BJ (cell line): ENCODE results near the gene NPIPB8. TPM values are rescaled to one million over a fixed set of nuclear protein-coding genes. Genes with fewer than 3 reads are reported as not detected.
"Not testable (repeated sequence)": the region's sequence is repeated elsewhere in the genome, so short reads cannot be mapped to it uniquely, and the experiment has no call there.

Experiments
- CTCF ChIA-PET: fragments of 350-600 bp; formaldehyde crosslinking; extraction: SDS; loops from one replicate; lab custom pipeline; 2021; ENCODE audit warnings: antibody characterized with exemption, inconsistent platforms; lab: Yijun Ruan, JAX
- POLR2A ChIA-PET: fragments of 300-600 bp; sonication (Branson Sonifier 250); formaldehyde crosslinking; extraction: SDS; loops from one replicate; lab custom pipeline; 2021; ENCODE audit warnings: antibody characterized with exemption; lab: Charles Lee
- DNase-seq: peaks from one replicate; pipeline ENCODE4 v3.0.0-alpha.2; 2011; ENCODE audit warnings: low read depth
- H3K27me3 ChIP-seq: 2 replicates; pipeline ENCODE4 v1.6.0; 2011; ENCODE audit warnings: low read length; ENCODE audit not compliant: control insufficient read depth, insufficient read depth
- H3K36me3 ChIP-seq: 2 replicates; pipeline ENCODE4 v1.5.1; 2011; ENCODE audit warnings: low read length; ENCODE audit not compliant: control insufficient read depth, insufficient read depth
- H3K4me3 ChIP-seq: 2 replicates; pipeline ENCODE4 v1.5.1; 2011; ENCODE audit warnings: low read depth, mild to moderate bottlenecking, control low read depth, low read length
- polyA plus RNA-seq: library from polyadenylated mRNA; depleted of rRNA; stranded (reverse); fragments of >200 nt; gene quantifications from 2 replicates; pipeline ENCODE4 v1.2.3, GENCODE V29; 2011
- TF ChIP-seq, protein P1 (sequence below): IDR thresholded peaks from 2 replicates; pipeline ENCODE4 v1.5.1; 2011; ENCODE audit warnings: low read depth, mild to moderate bottlenecking, control low read depth, inconsistent platforms, low read length, moderate library complexity; ENCODE audit not compliant: insufficient read depth

NPIPB8 gene
- polyA plus RNA-seq, 1 experiment: not detected

DNA sequence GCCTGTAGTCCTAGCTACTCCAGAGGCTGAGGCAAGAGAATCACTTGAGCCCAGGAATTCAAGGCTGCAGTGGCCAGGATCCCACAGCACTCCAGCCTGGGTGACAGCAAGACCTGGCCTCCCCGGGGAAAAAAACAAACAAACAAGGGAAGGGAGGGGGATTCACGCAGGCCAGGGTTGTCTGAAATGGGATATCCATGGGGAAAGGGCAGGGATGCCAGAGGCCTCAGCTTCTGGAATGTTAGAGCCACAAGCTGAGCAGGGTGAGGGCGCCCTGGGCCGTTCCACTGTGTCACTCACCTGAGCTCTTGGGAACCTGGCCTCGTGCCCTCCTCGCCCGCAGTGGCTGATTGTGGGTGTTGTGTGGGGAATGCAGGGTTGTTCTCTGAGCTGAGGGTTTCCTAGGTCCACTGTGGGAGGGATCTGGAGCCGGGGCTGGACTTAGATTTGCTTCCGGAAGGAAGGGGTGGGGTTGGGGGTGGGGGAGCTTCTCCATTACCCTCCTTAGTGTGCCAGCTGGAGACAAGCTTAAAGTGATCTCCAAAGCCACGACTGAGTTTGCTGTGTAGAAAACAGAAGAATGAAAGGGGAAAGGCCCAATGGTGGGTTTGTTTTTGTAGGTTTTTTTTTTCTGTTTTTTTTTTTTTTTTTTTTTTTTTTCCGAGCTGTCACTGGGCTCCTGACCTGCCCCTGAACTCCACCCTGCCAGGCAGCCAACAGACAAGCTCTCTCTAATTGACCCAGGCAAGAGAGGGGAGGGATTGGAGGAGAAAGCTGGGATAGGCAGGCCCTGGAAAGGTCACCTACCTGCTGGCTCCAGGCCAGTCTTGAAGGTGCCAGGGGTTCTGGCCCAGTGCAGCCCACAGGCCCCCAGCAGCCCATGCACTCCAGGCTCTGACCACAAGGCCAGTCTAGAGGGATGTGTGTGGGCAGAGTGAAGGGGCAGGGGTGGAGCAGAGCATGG is 28.0 kb upstream of the NPIPB8 start, which contains the start of gene SULT1A1:
Gene SULT1A1, minus strand, starts transcription at position 414 of the 964 bp plus-strand sequence. CDS start 1,189 bp downstream, outside the sequence.
- H3K27me3 ChIP-seq: no peaks in the 10 kb centered on the region
- POLR2A ChIA-PET: no interaction called here
- no peak within 1 kb of the TSS for H3K4me3 ChIP-seq
- H3K36me3 ChIP-seq: no peaks in the 10 kb centered on the region
- CTCF ChIA-PET: interaction anchor here (0.6 to 1.2 kb wide), 2 partner anchors 288 to 1753 kb away, joined by 3 read pairs; no protein-coding TSS in a partner anchor
- no peak for DNase-seq
- TF ChIP-seq, protein P1, sequence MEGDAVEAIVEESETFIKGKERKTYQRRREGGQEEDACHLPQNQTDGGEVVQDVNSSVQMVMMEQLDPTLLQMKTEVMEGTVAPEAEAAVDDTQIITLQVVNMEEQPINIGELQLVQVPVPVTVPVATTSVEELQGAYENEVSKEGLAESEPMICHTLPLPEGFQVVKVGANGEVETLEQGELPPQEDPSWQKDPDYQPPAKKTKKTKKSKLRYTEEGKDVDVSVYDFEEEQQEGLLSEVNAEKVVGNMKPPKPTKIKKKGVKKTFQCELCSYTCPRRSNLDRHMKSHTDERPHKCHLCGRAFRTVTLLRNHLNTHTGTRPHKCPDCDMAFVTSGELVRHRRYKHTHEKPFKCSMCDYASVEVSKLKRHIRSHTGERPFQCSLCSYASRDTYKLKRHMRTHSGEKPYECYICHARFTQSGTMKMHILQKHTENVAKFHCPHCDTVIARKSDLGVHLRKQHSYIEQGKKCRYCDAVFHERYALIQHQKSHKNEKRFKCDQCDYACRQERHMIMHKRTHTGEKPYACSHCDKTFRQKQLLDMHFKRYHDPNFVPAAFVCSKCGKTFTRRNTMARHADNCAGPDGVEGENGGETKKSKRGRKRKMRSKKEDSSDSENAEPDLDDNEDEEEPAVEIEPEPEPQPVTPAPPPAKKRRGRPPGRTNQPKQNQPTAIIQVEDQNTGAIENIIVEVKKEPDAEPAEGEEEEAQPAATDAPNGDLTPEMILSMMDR: no peak

DNA sequence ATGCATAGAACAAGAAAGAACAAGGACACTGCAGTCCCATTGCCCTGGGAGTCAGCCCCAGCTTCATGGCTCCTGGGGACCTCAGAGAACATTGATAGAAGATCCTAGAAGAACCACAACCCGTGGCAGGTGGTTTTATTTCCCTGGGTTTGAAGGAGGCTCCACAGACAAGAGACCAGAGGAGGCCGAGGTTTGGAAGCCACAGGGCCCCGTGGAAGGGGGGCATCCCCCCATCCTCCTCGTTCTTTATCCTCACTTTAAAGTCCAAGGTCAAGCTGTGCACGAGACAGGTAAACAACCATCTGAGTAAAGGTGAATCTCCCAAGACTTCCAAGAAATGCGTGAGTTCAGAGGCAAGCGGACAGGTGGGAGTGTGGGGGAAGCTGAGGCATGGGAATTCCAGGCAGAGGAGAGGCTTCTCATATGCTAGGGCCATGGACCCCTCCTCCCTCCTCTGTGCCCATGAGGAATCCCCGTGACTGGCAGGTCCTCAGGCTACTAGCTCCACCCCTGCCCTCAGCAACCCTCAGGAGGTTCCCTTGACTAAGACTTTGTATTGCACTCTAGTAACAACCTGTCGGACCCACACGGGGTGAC is 27.2 kb upstream of the NPIPB8 start:
- Histone ChIP-seq H3K4me3 (no peak overlapping the region), H3K36me3 (no peaks in the 10 kb centered on the region), H3K27me3 (no peaks in the 10 kb centered on the region)
- CTCF ChIA-PET: interaction anchor here (0.6 kb wide), 1 partner anchor 1752 kb away, joined by 3 read pairs; no protein-coding TSS in a partner anchor
- no peak for DNase-seq
- TF ChIP-seq, protein P1: no peak
- POLR2A ChIA-PET: no interaction called here

DNA sequence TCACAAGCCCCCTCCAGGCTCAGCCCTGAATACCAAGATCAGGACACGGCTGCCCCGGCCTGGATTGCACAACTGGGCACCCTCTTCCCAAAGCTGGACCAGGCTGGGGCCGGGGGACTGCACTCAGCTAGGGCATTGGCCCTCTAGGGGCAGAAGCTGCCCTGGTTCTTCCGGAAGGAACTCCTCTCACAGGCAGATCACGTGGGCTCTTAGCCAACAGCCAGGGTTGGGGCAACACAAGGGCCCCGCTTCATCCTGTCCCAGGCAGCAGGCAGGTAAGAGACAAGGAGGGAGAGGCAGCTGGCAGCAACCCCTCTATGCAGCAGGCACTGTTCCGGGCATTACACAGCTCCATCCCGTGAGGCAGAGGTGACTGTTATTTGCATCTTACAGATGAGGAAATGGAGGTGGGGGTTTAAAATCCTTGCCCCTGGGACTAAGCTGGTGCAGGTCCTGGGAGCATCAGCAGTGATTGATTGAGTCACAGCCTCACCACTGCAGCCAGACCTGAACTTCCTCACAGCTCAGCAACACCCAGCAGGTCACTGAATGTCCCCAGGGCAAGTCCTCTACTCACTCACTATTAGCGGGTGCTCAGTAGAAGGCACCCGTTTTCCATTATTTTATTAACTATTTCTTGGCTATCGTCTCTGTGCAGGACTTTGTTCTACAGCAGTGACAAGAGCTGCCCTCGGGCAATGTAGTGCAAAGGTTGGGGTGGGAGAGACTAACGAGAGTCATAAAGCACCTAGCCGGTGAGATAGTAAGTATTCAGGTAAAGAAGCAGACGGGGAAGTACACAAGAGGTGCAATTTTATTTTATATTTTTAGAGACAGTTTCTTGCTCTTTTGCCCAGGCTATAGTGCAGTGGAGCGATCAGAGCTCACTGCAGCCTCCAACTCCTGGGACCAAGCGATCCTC is 25.2 kb upstream of the NPIPB8 start:
- H3K27me3 ChIP-seq, POLR2A ChIA-PET, H3K36me3 ChIP-seq, CTCF ChIA-PET, H3K4me3 ChIP-seq, DNase-seq: not testable (repeated sequence)

DNA sequence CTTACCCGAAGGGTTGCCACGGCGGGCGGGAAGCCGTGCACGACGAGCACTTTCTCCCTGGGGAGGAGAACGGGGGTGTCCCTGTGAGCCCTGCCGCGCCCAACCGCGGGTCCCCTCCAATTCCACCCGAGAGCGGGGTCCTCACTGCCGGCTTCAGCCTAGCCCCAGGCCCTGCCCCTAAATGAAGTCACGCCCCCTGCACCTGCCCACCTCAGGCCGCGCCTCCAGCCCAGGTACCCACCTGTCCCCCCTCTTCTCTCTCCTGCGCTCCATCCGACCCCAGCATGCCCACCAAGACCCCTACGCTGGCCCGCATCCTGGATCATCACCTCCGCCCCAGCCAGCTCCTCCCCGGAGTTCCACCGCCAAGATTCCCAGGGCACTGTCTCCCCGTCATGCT is 24.0 kb upstream of the NPIPB8 start:
- POLR2A ChIA-PET, CTCF ChIA-PET, DNase-seq: not testable (repeated sequence)

DNA sequence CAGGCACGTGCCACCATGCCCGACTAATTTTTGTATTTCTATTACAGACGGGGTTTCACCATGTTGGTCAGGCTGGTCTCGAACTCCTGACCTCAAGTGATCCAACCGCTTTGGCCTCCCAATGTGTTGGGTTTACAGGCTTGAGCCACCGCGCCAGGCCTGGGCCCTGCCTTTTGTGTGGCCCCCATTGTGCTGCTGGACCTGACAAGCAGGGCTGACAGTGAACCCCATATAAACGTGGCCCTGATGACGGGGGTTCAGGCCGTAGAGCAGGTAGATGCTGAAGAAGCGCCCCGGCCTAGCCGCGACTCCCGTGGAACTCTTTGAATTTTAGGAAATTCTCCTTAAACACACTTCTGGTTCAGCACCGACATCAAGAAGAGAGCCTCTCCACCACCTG is 23.3 kb upstream of the NPIPB8 start:
- DNase-seq, H3K4me3 ChIP-seq, H3K27me3 ChIP-seq, POLR2A ChIA-PET, H3K36me3 ChIP-seq, CTCF ChIA-PET: not testable (repeated sequence)

More for the DNA sequence above, 24.0 kb upstream of the NPIPB8 start:
- H3K36me3 ChIP-seq, H3K4me3 ChIP-seq, H3K27me3 ChIP-seq: not testable (repeated sequence)

DNA sequence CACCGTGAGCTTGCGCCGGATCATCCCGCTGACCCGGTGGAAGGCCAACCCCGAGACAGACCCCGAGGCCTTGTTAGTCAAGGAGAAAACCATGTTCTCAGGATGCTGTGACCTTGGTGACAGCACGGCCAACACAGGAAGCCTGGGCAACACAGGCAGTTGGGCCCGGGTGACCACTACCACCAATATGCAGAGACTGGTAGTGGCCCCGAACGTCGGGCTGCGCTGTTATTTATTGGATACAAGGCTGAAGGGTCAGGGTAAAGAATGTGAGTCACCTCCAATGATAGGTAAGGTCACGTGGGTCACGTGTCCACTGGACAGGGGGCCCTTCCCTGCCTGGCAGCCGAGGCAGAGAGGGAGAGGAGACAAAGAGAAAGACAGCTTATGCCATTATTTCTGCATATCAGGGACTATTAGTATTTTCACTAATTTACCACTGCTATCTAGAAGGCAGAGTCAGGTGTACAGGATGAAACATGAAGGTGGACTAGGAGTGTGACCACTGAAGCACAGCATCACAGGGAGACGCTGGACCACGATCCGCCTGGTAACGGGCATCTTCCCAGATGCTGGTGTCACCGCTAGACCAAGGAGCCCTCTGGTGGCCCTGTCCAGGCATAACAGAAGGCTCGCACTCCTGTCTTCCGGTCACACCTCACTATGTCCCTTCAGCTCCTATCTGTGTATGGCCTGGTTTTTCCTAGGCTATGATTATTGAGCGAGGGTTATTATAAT is 22.2 kb upstream of the NPIPB8 start:
- H3K4me3 ChIP-seq, DNase-seq, H3K27me3 ChIP-seq, POLR2A ChIA-PET, H3K36me3 ChIP-seq: not testable (repeated sequence)
- TF ChIP-seq, protein P1: peak; percentile 65
- CTCF ChIA-PET: interaction anchor here (1.0 to 1.4 kb wide), 4 partner anchors 11 to 338 kb away, joined by 3 to 8 read pairs (median 4); partner anchors contain the start of gene CLN3

DNA sequence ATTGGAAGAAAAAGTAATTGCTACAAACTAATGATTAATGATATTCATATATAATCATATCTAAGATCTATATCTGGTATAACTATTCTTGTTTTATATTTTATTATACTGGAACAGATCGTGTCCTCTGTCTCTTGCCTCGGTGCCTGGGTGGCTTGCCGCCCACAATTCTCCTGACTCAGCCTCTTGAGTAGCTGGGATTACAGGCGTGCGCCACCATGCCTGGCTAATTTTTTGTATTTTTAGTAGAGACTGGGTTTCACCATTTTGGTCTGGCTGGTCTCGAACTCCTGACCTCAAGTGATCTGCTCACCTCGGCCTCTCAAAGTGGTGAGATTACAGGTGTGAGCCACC is 21.7 kb upstream of the NPIPB8 start:
- H3K36me3 ChIP-seq, H3K4me3 ChIP-seq: not testable (repeated sequence)
- CTCF ChIA-PET: interaction anchor here (0.6 to 1.4 kb wide), 6 partner anchors 12 to 1052 kb away, joined by 3 to 10 read pairs (median 4); partner anchors contain the start of genes APOBR and CLN3

More for the DNA sequence above, 21.7 kb upstream of the NPIPB8 start:
- DNase-seq, H3K27me3 ChIP-seq, POLR2A ChIA-PET: not testable (repeated sequence)
